ENCODE results near the gene HNRNPM. TPM values are rescaled to one million over a fixed set of nuclear protein-coding genes. Genes with fewer than 3 reads are reported as not detected.

The HNRNPM gene
- total RNA-seq, 2 donors from 2014 or later: 117 to 155 TPM

DNA sequence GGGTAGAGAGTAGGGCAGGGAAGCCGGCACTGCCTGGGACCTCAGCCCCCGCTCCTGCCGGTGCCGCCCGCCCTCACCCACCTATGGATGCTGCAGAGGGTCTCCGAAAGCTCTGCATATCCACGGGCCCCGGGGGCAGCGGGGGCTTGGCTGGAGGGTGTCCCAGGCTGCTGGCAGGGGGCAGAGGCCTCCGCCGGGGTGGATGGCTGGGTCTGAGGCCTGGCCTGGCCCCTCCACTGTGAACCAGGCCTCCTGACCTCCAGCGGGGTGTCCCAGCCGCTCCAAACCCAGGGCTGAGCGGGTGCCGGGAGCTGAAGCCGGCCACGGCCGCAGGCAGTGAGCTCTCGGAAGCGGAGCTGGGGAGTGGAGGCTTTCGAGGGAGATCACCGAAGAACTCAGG is 53.5 kb downstream of the HNRNPM start:
- Histone ChIP-seq H3K27ac (no peak overlapping the region), H3K4me3 (no peak overlapping the region), H3K4me1 (ENCODE audit: control insufficient read depth in 1 of 2, low read depth in 2 of 2) (no peaks in the 10 kb centered on the region), H3K27me3 (replicated peaks; ENCODE audit: insufficient read depth) (no peaks in the 10 kb centered on the region), H3K9me3 (no peaks in the 10 kb centered on the region), H3K36me3 (no peaks in the 10 kb centered on the region)
- no peak for ATAC-seq (ENCODE audit: insufficient number of reproducible peaks, low FRiP score, low read depth)
- TF ChIP-seq, protein P1, sequence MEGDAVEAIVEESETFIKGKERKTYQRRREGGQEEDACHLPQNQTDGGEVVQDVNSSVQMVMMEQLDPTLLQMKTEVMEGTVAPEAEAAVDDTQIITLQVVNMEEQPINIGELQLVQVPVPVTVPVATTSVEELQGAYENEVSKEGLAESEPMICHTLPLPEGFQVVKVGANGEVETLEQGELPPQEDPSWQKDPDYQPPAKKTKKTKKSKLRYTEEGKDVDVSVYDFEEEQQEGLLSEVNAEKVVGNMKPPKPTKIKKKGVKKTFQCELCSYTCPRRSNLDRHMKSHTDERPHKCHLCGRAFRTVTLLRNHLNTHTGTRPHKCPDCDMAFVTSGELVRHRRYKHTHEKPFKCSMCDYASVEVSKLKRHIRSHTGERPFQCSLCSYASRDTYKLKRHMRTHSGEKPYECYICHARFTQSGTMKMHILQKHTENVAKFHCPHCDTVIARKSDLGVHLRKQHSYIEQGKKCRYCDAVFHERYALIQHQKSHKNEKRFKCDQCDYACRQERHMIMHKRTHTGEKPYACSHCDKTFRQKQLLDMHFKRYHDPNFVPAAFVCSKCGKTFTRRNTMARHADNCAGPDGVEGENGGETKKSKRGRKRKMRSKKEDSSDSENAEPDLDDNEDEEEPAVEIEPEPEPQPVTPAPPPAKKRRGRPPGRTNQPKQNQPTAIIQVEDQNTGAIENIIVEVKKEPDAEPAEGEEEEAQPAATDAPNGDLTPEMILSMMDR (IDR thresholded peaks at IDR 0.05): no peak
- no peak for DNase-seq (ENCODE audit: low spot score)

DNA sequence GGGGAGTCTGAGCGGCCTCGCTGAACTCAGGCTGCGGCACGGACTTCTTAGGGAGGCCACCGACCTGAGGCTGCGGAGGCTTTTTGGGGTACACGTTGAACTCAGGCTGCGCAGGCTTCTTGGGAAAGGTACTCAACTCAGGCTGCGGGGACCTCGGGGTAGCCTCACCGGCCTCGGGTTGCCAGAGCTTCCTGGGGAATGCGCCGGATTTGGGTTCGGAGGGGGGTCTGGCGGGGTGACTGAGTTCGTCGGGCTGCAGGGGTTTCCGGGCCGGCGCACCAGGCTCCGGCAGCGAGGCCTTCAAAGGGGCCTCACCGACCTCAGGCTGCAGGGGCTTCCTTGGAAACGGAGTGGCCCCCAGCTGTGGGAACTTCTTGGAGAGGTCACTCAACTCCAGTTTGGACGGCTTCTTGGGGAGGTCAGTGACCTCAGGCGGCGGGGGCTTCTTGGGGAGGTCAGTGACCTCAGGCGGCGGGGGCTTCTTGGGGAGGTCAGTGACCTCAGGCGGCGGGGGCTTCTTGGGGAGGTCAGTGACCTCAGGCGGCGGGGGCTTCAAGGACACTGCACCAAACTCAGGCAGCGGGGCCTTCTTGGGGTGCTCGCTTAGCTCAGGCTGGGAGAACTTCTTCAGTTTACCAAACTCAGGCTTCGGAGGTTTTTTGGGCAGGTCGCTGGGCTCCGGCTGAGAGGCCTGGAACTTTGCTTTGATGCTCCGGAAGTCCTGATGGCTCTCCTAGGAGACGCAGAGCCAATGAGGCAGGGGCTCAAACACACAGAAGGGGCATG is 54.5 kb downstream of the HNRNPM start:
- Histone ChIP-seq H3K27me3 (replicated peaks; ENCODE audit: insufficient read depth) (no peaks in the 10 kb centered on the region), H3K36me3 (no peaks in the 10 kb centered on the region), H3K4me3 (no peak overlapping the region), H3K4me1 (ENCODE audit: control insufficient read depth in 1 of 2, low read depth in 2 of 2) (no peaks in the 10 kb centered on the region), H3K27ac (no peak overlapping the region), H3K9me3 (no peaks in the 10 kb centered on the region)
- ATAC-seq (ENCODE audit: insufficient number of reproducible peaks, low FRiP score, low read depth): no peak
- TF ChIP-seq, protein P1 (IDR thresholded peaks at IDR 0.05): no peak
- DNase-seq (ENCODE audit: low spot score): no peak

DNA sequence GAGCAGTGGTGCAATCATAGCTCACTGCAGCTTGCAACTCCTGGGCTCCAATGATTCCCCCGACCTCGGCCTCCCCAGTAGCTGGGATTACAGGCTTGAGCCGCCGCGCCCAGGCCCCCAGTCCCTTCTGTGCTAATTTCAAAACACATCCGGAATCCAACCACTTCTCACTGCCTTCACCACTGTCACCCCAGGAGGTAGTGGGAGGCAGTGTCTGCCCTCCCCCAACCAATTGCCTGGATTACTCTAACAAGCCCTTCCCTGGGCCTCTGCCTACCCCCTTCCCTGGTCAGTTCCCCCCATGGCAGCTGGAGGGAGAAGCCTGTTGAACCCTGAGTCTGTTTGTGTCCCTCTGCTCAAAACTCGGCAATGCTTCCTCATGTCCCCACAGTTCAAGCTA is 55.4 kb downstream of the HNRNPM start:
- Histone ChIP-seq H3K27ac (no peak overlapping the region), H3K4me3 (no peak overlapping the region), H3K36me3 (no peaks in the 10 kb centered on the region), H3K4me1 (ENCODE audit: control insufficient read depth in 1 of 2, low read depth in 2 of 2) (no peaks in the 10 kb centered on the region), H3K27me3 (replicated peaks; ENCODE audit: insufficient read depth) (no peaks in the 10 kb centered on the region), H3K9me3 (no peaks in the 10 kb centered on the region)
- DNase-seq (ENCODE audit: low spot score) (no peak), ATAC-seq (ENCODE audit: insufficient number of reproducible peaks, low FRiP score, low read depth) (no peak)
- TF ChIP-seq, protein P1 (IDR thresholded peaks at IDR 0.05): no peak

DNA sequence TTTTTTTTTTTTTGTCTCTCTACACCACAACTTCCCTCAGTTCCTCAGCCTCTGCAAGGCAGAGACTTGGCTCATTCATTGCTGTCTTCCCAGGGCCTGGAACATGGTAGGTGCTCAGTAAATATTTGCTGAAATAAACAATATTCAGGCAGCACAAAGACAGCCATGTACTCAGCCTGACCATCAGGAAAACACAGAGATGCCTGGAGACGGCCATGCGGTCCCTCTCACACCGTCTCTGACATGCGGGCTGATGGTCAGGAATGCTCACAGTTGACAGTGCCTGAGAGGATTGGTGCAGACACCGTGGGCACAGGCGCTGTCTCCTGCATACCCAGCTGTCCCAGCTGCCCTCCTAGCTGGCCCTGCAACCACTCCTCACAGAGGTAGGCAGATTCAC is 56.7 kb downstream of the HNRNPM start:
- ATAC-seq (ENCODE audit: insufficient number of reproducible peaks, low FRiP score, low read depth) (no peak), DNase-seq (ENCODE audit: low spot score) (no peak)
- Histone ChIP-seq H3K9me3 (no peaks in the 10 kb centered on the region), H3K27me3 (replicated peaks; ENCODE audit: insufficient read depth) (no peaks in the 10 kb centered on the region), H3K4me1 (ENCODE audit: control insufficient read depth in 1 of 2, low read depth in 2 of 2) (peaks cover 3 to 11% of the 10 kb centered on the region in 2 donors), H3K36me3 (no peaks in the 10 kb centered on the region), H3K4me3 (no peak overlapping the region), H3K27ac (no peak overlapping the region)
- TF ChIP-seq, protein P1 (IDR thresholded peaks at IDR 0.05): no peak

DNA sequence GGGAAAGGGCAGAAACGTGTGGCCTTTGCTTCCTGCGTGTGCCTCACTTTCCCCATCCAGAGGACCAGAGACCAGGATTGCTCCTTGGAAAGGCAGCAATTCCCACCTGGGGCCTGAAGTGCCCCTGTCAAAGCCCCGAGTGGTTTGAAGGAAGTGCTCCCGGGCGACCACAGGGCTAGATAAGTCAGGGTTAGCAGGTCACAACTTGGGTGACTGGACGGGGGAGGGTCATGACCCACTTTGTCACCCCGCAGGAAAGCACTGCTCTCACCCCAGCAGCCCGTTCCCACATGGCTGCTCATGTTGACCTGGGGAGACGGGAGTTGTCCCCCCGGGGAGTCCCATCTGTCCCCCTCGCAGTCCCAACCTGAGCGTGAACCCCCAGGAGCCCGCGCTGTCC is 57.2 kb downstream of the HNRNPM start:
- H3K36me3 ChIP-seq: no peaks in the 10 kb centered on the region
- H3K4me3 ChIP-seq: no peak overlapping the region
- ATAC-seq (ENCODE audit: insufficient number of reproducible peaks, low FRiP score, low read depth) (no peak), DNase-seq (ENCODE audit: low spot score) (no peak)
- peaks cover 3 to 15% of the 10 kb centered on the region in 2 donors for H3K4me1 ChIP-seq (ENCODE audit: control insufficient read depth in 1 of 2, low read depth in 2 of 2)
- no peak overlapping the region for H3K27ac ChIP-seq
- TF ChIP-seq, protein P1 (IDR thresholded peaks at IDR 0.05): no peak
- no peaks in the 10 kb centered on the region for H3K9me3 ChIP-seq
- H3K27me3 ChIP-seq (replicated peaks; ENCODE audit: insufficient read depth): no peaks in the 10 kb centered on the region
